Osteocyte (in vitro differentiated cells): ENCODE measurements around the gene LSM14A. TPM values are rescaled to one million over a fixed set of nuclear protein-coding genes. Genes with fewer than 3 reads are reported as not detected.

Source experiments
- DNase-seq: peaks from one replicate; pipeline ENCODE4 v3.0.0; 2021; ENCODE audit warnings: mixed read lengths; ENCODE audit not compliant: unreplicated experiment; ENCODE audit errors: extremely low spot score
- H3K27ac Mint-ChIP-seq: one replicate; pipeline ENCODE4 v1.8.0; 2021; ENCODE audit warnings: mild to moderate bottlenecking, mixed read lengths; ENCODE audit not compliant: unreplicated experiment
- H3K27me3 Mint-ChIP-seq: one replicate; pipeline ENCODE4 v1.8.0; 2021; ENCODE audit warnings: mixed read lengths; ENCODE audit not compliant: unreplicated experiment
- H3K36me3 Mint-ChIP-seq: one replicate; pipeline ENCODE4 v1.8.0; 2021; ENCODE audit warnings: mixed read lengths; ENCODE audit not compliant: unreplicated experiment
- H3K4me1 Mint-ChIP-seq: one replicate; pipeline ENCODE4 v1.8.0; 2021; ENCODE audit warnings: mixed read lengths; ENCODE audit not compliant: unreplicated experiment
- H3K4me3 Mint-ChIP-seq: one replicate; pipeline ENCODE4 v1.8.0; 2021; ENCODE audit warnings: mild to moderate bottlenecking, moderate library complexity, mixed read lengths; ENCODE audit not compliant: unreplicated experiment
- H3K9me3 Mint-ChIP-seq: one replicate; pipeline ENCODE4 v1.8.0; 2021; ENCODE audit warnings: mixed read lengths; ENCODE audit not compliant: unreplicated experiment
- CTCF ChIP-seq: fragments of 200-600 bp; sonication (generic); IDR thresholded peaks from 2 replicates; pipeline ENCODE4 v1.5.0; 2021; ENCODE audit warnings: antibody characterized with exemption, mild to moderate bottlenecking, moderate library complexity
- total RNA-seq: library from RNA; stranded (reverse); gene quantifications from 2 replicates; pipeline ENCODE4 v1.2.1, GENCODE V29; 2021

LSM14A gene
- total RNA-seq, 1 donor from 2014 or later: 97.8 TPM

GRCh38 chr19:34182125-34182524 lies 9.8 kb downstream of the LSM14A start:
- no peak for TF ChIP-seq CTCF
- no peaks in the 10 kb centered on the region for H3K9me3 Mint-ChIP-seq
- peaks cover 21% of the 10 kb centered on the region for H3K36me3 Mint-ChIP-seq
- DNase-seq: no peak
- no peak overlapping the region for H3K4me3 Mint-ChIP-seq
- no peaks in the 10 kb centered on the region for H3K27me3 Mint-ChIP-seq
- H3K27ac Mint-ChIP-seq: peak overlapping the region; percentile 28
- peaks cover 67% of the 10 kb centered on the region for H3K4me1 Mint-ChIP-seq

- H3K4me3 Mint-ChIP-seq: peak overlapping the region; percentile 2
- no peaks in the 10 kb centered on the region for H3K27me3 Mint-ChIP-seq
- H3K27ac Mint-ChIP-seq: peak overlapping the region; percentile 76
- no peak for TF ChIP-seq CTCF
- peaks cover 19% of the 10 kb centered on the region for H3K36me3 Mint-ChIP-seq
- no peak for DNase-seq
- peaks cover 57% of the 10 kb centered on the region for H3K4me1 Mint-ChIP-seq
- H3K9me3 Mint-ChIP-seq: no peaks in the 10 kb centered on the region
These were observed 12.7 kb downstream of the LSM14A start for GRCh38 chr19:34184880-34185491.

GRCh38 chr19:34186205-34186604 lies 13.9 kb downstream of the LSM14A start:
- no peak for DNase-seq
- no peak overlapping the region for H3K4me3 Mint-ChIP-seq
- no peaks in the 10 kb centered on the region for H3K9me3 Mint-ChIP-seq
- peaks cover 56% of the 10 kb centered on the region for H3K4me1 Mint-ChIP-seq
- H3K36me3 Mint-ChIP-seq: peaks cover 11% of the 10 kb centered on the region
- H3K27me3 Mint-ChIP-seq: no peaks in the 10 kb centered on the region
- peak overlapping the region; percentile 76 for H3K27ac Mint-ChIP-seq
- no peak for TF ChIP-seq CTCF

- Mint-ChIP-seq H3K36me3 (peaks cover 7% of the 10 kb centered on the region), H3K4me1 (peaks cover 57% of the 10 kb centered on the region), H3K4me3 (no peak overlapping the region), H3K27me3 (no peaks in the 10 kb centered on the region), H3K9me3 (no peaks in the 10 kb centered on the region), H3K27ac (peak overlapping the region; percentile 42)
- TF ChIP-seq CTCF: no peak
- no peak for DNase-seq
These were observed 14.7 kb downstream of the LSM14A start for GRCh38 chr19:34187011-34187410.

- Mint-ChIP-seq H3K27ac (no peak overlapping the region), H3K4me1 (peaks cover 60% of the 10 kb centered on the region), H3K27me3 (no peaks in the 10 kb centered on the region), H3K4me3 (no peak overlapping the region), H3K36me3 (peaks cover 3% of the 10 kb centered on the region), H3K9me3 (no peaks in the 10 kb centered on the region)
- TF ChIP-seq CTCF: no peak
- no peak for DNase-seq
These were observed 16.1 kb downstream of the LSM14A start for GRCh38 chr19:34188408-34188807.
